GM12878 (cell line): ENCODE data around the gene CDK5R1. TPM values are rescaled to one million over a fixed set of nuclear protein-coding genes. Genes with fewer than 3 reads are reported as not detected.

Source experiments
- ATAC-seq: fragments of 200-7000 bp; cut with Tn5 transposase; 3 replicates; pipeline ENCODE4 v1.9.1; 2020; ENCODE audit warnings: mild to moderate bottlenecking, moderate library complexity
- BruUV-seq: library from RNA; stranded (reverse); fragments of 400-500 nt; replicated peaks from 2 replicates; lab custom pipeline; 2021; lab: Mats Ljungman, UMichigan
- CTCF ChIA-PET: fragments of 300-600 bp; sonication (Branson Sonifier 250); formaldehyde crosslinking; extraction: SDS; loops from one replicate; lab custom pipeline; 2021; ENCODE audit warnings: inconsistent platforms; lab: Yijun Ruan, JAX
- POLR2A ChIA-PET: fragments of 350-600 bp; formaldehyde crosslinking; extraction: SDS; loops from one replicate; lab custom pipeline; 2021; ENCODE audit warnings: inconsistent platforms; lab: Charles Lee
- RAD21 ChIA-PET: fragments of 300-600 bp; sonication (Branson Sonifier 250); formaldehyde crosslinking; loops from one replicate; lab custom pipeline; 2023; ENCODE audit warnings: antibody characterized with exemption; ENCODE audit not compliant: unreplicated experiment; lab: Charles Lee
- SMC1A ChIA-PET: fragments of 300-600 bp; sonication (Branson Sonifier 250); formaldehyde crosslinking; loops from one replicate; lab custom pipeline; 2023; ENCODE audit not compliant: unreplicated experiment, uncharacterized antibody; lab: Charles Lee
- DNase-seq: peaks from one replicate; pipeline ENCODE4 v3.0.0-alpha.2; 2011; ENCODE audit warnings: low read depth, low spot score
- FAIRE-seq: peaks from 3 replicates; lab custom pipeline; 2011; peaks lifted over from hg19 to GRCh38; lab: Jason Lieb, UNC
- H2AFZ ChIP-seq: 2 replicates; pipeline ENCODE4 v1.6.0; 2011; ENCODE audit warnings: low read depth, low read length, control low read depth; ENCODE audit not compliant: control insufficient read depth
- H3K27ac ChIP-seq: 2 replicates; pipeline ENCODE4 v1.5.1; 2011; ENCODE audit warnings: control low read depth; ENCODE audit not compliant: control insufficient read depth, insufficient read depth
- H3K27me3 ChIP-seq, 2 experiments: replicated peaks in 1 of 2; 2 replicates each; pipeline versions ENCODE4 v1.6.0 to v1.6.1; 2011; ENCODE audit warnings: low read length in 1 of 2; ENCODE audit not compliant: control insufficient read depth in 2 of 2, insufficient read depth in 2 of 2
- H3K36me3 ChIP-seq, 2 experiments: 2 replicates each; pipeline ENCODE4 v1.5.1; 2011; ENCODE audit warnings: low read length in 1 of 2; ENCODE audit not compliant: control insufficient read depth in 2 of 2, insufficient read depth in 2 of 2
- H3K4me1 ChIP-seq: 2 replicates; pipeline ENCODE4 v1.6.1; 2011; ENCODE audit warnings: mild to moderate bottlenecking, low read length, moderate library complexity, mixed read lengths; ENCODE audit not compliant: control insufficient read depth, insufficient read depth
- H3K4me2 ChIP-seq: 2 replicates; pipeline ENCODE4 v1.6.0; 2011; ENCODE audit warnings: control low read depth; ENCODE audit not compliant: control insufficient read depth, insufficient read depth
- H3K4me3 ChIP-seq: fragments of 200-600 bp; sonication (generic); 2 replicates; pipeline ENCODE4 v1.5.1; 2016
- H3K79me2 ChIP-seq: 2 replicates; pipeline ENCODE4 v1.6.0; 2011; ENCODE audit warnings: low read length; ENCODE audit not compliant: control insufficient read depth, insufficient read depth
- H3K9ac ChIP-seq: 2 replicates; pipeline ENCODE4 v1.8.0; 2011; ENCODE audit warnings: low read length, control low read depth, mixed read lengths; ENCODE audit not compliant: control insufficient read depth, insufficient read depth
- H3K9me3 ChIP-seq: replicated peaks from 3 replicates; pipeline ENCODE4 v1.5.1; 2011; ENCODE audit warnings: mild to moderate bottlenecking, low read length; ENCODE audit not compliant: control insufficient read depth, insufficient read depth
- H4K20me1 ChIP-seq: 2 replicates; pipeline ENCODE4 v1.6.0; 2011; ENCODE audit not compliant: control insufficient read depth, insufficient read depth
- BRCA1 ChIP-seq: IDR thresholded peaks from 2 replicates; pipeline ENCODE4 v1.6.1; 2011; ENCODE audit warnings: low read depth, low read length, improper control_type of control experiment
- CBFB ChIP-seq: IDR thresholded peaks from 2 replicates; pipeline ENCODE4 v1.6.1; 2016; ENCODE audit warnings: antibody characterized with exemption, low read depth
- CHD2 ChIP-seq: IDR thresholded peaks from 2 replicates; pipeline ENCODE4 v1.6.1; 2011; ENCODE audit warnings: low read depth, low read length, improper control_type of control experiment, borderline replicate concordance
- E4F1 ChIP-seq: fragments of 450-650 bp; IDR thresholded peaks from 2 replicates; pipeline ENCODE4 v1.6.1; 2018; ENCODE audit warnings: borderline replicate concordance, mild to moderate bottlenecking; ENCODE audit not compliant: partially characterized antibody
- FOXK2 ChIP-seq: fragments of 450-650 bp; IDR thresholded peaks from 2 replicates; pipeline ENCODE4 v1.6.1; 2017; ENCODE audit warnings: mild to moderate bottlenecking, moderate library complexity
- FOXM1 ChIP-seq: IDR thresholded peaks from 2 replicates; pipeline ENCODE4 v1.6.1; 2012; ENCODE audit warnings: low read depth, mild to moderate bottlenecking, inconsistent platforms, low read length, moderate library complexity
- MYB ChIP-seq: fragments of 150-350 bp; IDR thresholded peaks from 2 replicates; pipeline ENCODE4 v1.6.1; 2014; ENCODE audit warnings: mild to moderate bottlenecking, low read depth, low read length, borderline replicate concordance
- NBN ChIP-seq: fragments of 450-650 bp; IDR thresholded peaks from 2 replicates; pipeline ENCODE4 v1.6.1; 2016
- RAD51 ChIP-seq: fragments of 450-650 bp; IDR thresholded peaks from 2 replicates; pipeline ENCODE4 v1.6.1; 2016; ENCODE audit warnings: moderate library complexity, mild to moderate bottlenecking, inconsistent platforms
- RUNX3 ChIP-seq: IDR thresholded peaks from 2 replicates; pipeline ENCODE4 v1.6.1; 2012; ENCODE audit warnings: low read length, inconsistent platforms
- SIN3A ChIP-seq: IDR thresholded peaks from 2 replicates; pipeline ENCODE4 v1.6.1; 2012; ENCODE audit warnings: low read depth, low read length, improper control_type of control experiment
- SREBF2 ChIP-seq: IDR thresholded peaks from 2 replicates; pipeline ENCODE4 v1.6.1; 2012; ENCODE audit warnings: mild to moderate bottlenecking, low read length
- TARDBP ChIP-seq: IDR thresholded peaks from 2 replicates; pipeline ENCODE4 v1.6.1; 2016; ENCODE audit warnings: borderline replicate concordance
- TCF3 ChIP-seq: IDR thresholded peaks from 2 replicates; pipeline ENCODE4 v1.6.1; 2012; ENCODE audit warnings: low read depth, mild to moderate bottlenecking, low read length, borderline replicate concordance; ENCODE audit not compliant: insufficient read depth
- TCF7 ChIP-seq: IDR thresholded peaks from 2 replicates; pipeline ENCODE4 v1.6.1; 2014; ENCODE audit warnings: antibody characterized with exemption, borderline replicate concordance
- WGBS: methylation state at CpG from one replicate; pipeline ENCODE4 v1.1.6; 2016; ENCODE audit warnings: low lambda C conversion rate; ENCODE audit not compliant: insufficient replicate concordance, insufficient coverage; ENCODE audit errors: missing lambda C conversion rate; 5-methylcytosine and 5-hydroxymethylcytosine counted together
- in situ Hi-C: fragments of 300-500 bp; cut with MboI; formaldehyde crosslinking; loops from 9 replicates; pipeline ENCODE4 v1.14.3; 2018; ENCODE audit warnings: mixed read lengths
- intact Hi-C: fragments of 100-400 bp; cut with micrococcal nuclease; formaldehyde crosslinking; loops from one replicate; pipeline ENCODE4 v1.14.2; 2022; ENCODE audit not compliant: unreplicated experiment
- polyA plus RNA-seq, 11 experiments: library from polyadenylated mRNA; depleted of rRNA in 4 of 11; unstranded in 6 of 11; stranded (reverse) in 5 of 11; fragments of >200 nt; fragmentation: Nextera tagmentation in 4 of 11; fragmentation: Illumina TruSeq in 1 of 11; extraction: Ambion mirVana in 4 of 11; extraction: Trizol in 1 of 11; gene quantifications; 1 replicate in 1 of 11; 2 replicates in 10 of 11; pipeline versions ENCODE4 v1.2.1 to v1.2.3, GENCODE V29; 2011 to 2016; ENCODE audit warnings: inconsistent platforms in 2 of 11, missing spikeins in 2 of 11, low read depth in 1 of 11
- total RNA-seq, 4 experiments: library from RNA; depleted of rRNA in 3 of 4; stranded (reverse); fragments of >200 nt in 3 of 4; fragmentation: Illumina TruSeq in 1 of 4; extraction: Trizol in 1 of 4; gene quantifications; 2 replicates each; pipeline versions ENCODE4 v1.2.1 to v1.2.3, GENCODE V29; 2013 to 2021

The CDK5R1 gene
- total and polyA plus RNA-seq, 10 of the 15 experiments (the other 5 are each of a cell fraction or from before 2014, with no cell fraction given), result 1.1 to 28.3 (median 12.2) TPM

GRCh38 chr17:32493571-32493970, 6.8 kb downstream of the CDK5R1 start:
- FAIRE-seq, result no peak
- TF ChIP-seq CBFB, result no peak
- TF ChIP-seq RUNX3, result no peak
- no peak for TF ChIP-seq SIN3A
- TF ChIP-seq TCF7, result no peak
- TF ChIP-seq NBN, result no peak
- TF ChIP-seq CHD2, result no peak
- no peak for TF ChIP-seq FOXM1
- no peak for TF ChIP-seq BRCA1
- no peak for TF ChIP-seq MYB
- TF ChIP-seq RAD51, result no peak
- no peak for TF ChIP-seq TCF3
- TF ChIP-seq SREBF2, result no peak
- no peak for TF ChIP-seq TARDBP
- no peak for TF ChIP-seq FOXK2
- no peak for TF ChIP-seq E4F1
- TF ChIP-seq, all 136 proteins: peak for 0
- no peaks in the 10 kb centered on the region for H4K20me1 ChIP-seq
- H3K4me1 ChIP-seq, result peaks cover 35% of the 10 kb centered on the region
- H3K9ac ChIP-seq, result no peak overlapping the region
- peaks cover 37% of the 10 kb centered on the region for H3K79me2 ChIP-seq
- ChIA-PET CTCF (no interaction called here), SMC1A (interaction anchor here (4.1 to 11.9 kb wide), 3 partner anchors 10 to 31 kb away, joined by 28 to 286 read pairs (median 135); no protein-coding TSS in a partner anchor), RAD21 (interaction anchor here (16.4 kb wide), 1 partner anchor 25 kb away, joined by 543 read pairs; no protein-coding TSS in a partner anchor), POLR2A (interaction anchor here (8.6 to 12.5 kb wide), 2 partner anchors 18 to 30 kb away, joined by 106 to 308 read pairs; no protein-coding TSS in a partner anchor)
- H3K36me3 ChIP-seq, result peaks cover 4 to 10% of the 10 kb centered on the region in 2 experiments; a peak in 3 of 4 replicates
- no TSS peak for BruUV-seq
- 58% methylated on average over 8 of the region's 15 CpGs for WGBS
- no peak overlapping the region for H3K27ac ChIP-seq
- no peak overlapping the region for H3K4me3 ChIP-seq
- H2AFZ ChIP-seq, result no peak overlapping the region
- in situ Hi-C loops (no loop called here), intact Hi-C loops (no loop called here)
- H3K4me2 ChIP-seq, result no peak overlapping the region
- ATAC-seq, result no peak
- no peaks in the 10 kb centered on the region for H3K9me3 ChIP-seq
- DNase-seq, result no peak
- no peaks in the 10 kb centered on the region for H3K27me3 ChIP-seq
